UCSD-AML1 (cell line): ENCODE data around the gene EXOSC10.
A peak's percentile ranks its signal among the peaks of the same experiment; 100 is the strongest.
"Not testable (repeated sequence)": the region's sequence is repeated elsewhere in the genome, so short reads cannot be mapped to it uniquely, and the experiment has no call there.

Experiments used
- DNase-seq: peaks from one replicate; lab custom pipeline; 2025; ENCODE audit not compliant: unreplicated experiment; lab: John Stamatoyannopoulos, UW

The EXOSC10 gene

GRCh38 chr1:11061652-11062365 lies 37.9 kb downstream of the EXOSC10 start:
- DNase-seq = no peak

DNA sequence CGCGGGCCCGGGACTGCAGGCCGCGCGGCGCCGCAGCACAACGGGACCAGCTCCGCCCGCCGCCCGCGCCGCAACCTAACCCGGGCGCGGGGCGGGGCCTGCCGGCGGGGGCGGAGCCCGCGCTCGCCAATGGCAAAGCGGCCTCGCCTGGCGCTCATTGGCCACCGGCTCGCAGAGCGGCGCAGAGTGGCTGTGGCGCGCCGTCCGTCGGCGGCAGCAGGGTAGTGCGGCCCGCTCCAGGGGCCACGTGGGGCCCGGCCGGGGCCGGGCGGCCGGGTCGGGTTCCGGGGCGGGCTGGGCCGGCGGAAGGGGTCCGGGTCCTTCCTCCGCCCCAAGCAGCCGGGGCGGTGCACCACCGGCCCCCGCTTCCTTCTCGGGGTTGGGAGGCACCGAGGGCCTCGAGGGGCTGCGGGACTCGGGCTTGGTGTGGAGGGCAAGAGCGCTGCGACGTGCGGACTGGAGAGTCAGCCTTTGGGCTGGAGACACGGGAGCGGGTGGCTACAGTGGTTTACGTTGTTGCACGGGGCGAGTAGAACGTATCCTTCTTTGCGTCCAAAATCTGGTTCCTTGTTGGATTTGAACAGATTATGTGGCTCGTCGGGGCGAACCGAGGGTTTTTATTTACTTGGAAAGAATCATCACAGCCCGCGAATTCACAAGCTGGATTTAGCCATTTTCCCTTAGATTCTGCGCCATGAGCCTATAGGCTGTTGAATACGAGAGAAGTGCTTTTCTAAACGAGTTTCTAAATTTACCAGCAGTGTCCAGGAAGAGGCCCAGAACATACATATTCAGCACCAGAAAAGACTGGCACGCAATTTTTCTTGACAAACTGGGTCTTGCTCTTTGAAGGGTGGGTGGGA lies 39.5 kb downstream of the EXOSC10 start, which contains the start of gene SRM:
TSS of gene SRM (minus strand) at position 51 of the 863 bp plus-strand sequence. CDS start 75 bp downstream, outside the sequence.
- peak; percentile 94 for DNase-seq

GRCh38 chr1:11059155-11059967 lies 40.3 kb downstream of the EXOSC10 start:
- DNase-seq = no peak

DNA sequence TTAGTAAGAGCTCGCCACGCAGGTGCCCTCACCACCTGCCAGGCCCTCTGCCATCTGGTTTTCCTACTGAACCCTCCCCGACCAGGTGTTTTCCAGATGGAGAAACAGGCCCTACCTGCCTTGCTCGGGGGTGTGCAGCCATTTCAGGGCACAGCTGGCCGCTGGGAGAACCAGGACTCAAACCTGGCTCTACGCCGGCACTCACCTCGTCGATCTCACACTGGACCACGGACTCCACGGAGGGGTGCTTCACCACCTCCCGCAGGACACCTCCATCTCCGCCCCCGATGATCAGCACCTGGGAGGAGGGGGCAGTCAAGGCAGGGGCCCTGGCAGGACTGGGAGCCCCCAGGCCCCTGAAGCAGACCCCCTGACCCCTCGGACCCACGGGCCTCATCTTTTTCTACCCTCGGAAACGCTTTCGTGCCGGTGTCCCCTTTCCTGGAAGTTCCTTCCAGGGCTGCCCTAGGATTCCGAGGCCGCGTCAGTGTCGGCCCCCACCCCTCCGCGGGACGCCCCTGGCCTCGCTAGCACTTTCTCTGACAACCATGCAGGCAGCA lies 41.0 kb downstream of the EXOSC10 start:
- no peak for DNase-seq

- no peak for DNase-seq
Observed at GRCh38 chr1:11058026-11058425, 41.6 kb downstream of the EXOSC10 start.

DNA sequence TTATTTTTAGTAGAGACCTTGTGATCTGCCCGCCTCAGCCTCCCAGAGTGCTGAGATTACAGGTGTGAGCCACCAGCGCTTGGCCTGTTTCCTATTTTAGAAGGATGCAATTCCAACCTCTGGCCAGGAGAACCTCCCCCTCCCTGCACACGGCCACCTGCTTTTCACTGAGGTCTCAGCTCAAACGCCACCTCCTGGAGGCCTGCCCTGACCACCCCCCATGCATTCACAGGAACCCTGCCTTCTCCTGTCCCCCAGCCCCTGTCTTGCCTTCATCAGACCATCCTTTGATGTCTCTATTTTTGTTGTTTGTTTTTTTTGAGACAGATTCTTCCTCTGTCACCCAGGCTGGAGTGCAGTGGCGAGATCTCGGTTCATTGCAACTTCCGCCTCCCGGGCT lies 42.2 kb downstream of the EXOSC10 start:
- DNase-seq = no peak

- DNase-seq = no peak
Observed at GRCh38 chr1:11056504-11056903, 43.2 kb downstream of the EXOSC10 start.

DNA sequence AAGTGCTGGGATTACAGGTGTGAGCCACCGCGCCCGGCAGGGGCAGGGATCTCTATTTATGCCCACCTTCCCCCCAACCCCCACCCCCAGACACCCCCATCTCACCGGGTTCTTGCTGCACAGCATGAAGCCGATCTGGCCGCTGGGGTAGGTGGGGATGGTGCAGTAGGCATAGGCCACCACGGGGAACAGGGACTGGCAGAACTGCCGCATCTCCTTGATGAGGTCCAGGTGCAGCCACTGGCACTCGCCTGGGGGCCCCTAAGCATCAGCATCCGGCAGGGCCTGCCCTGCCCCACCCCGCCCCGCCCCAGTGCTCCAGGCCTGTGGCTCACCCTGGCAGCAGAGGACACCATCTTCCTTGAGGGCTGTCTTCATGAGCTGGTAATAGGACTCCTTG lies 44.0 kb downstream of the EXOSC10 start:
- DNase-seq = no peak

GRCh38 chr1:11054666-11055065 lies 45.0 kb downstream of the EXOSC10 start:
- DNase-seq = no peak

GRCh38 chr1:11054181-11054580 lies 45.5 kb downstream of the EXOSC10 start:
- DNase-seq = no peak

DNA sequence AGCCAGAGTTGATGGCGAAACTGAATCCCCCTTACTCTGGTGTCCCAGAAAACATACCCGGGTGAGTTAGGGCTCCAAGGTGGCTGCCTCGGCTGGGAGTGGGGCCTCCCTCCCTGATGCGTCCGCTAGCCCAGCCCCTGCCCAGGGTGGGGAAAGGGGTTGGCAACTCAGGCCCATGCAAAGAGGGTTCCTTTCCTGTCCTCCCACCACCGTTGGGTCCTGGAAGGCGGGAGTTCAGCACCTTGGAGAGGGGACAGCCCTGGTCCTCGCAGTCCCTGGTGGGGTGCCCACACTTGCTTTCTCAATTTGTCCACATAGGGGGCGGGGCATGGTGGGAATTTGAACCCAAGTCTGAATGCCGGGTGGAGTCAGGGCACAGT lies 45.9 kb downstream of the EXOSC10 start:
- DNase-seq = no peak

DNA sequence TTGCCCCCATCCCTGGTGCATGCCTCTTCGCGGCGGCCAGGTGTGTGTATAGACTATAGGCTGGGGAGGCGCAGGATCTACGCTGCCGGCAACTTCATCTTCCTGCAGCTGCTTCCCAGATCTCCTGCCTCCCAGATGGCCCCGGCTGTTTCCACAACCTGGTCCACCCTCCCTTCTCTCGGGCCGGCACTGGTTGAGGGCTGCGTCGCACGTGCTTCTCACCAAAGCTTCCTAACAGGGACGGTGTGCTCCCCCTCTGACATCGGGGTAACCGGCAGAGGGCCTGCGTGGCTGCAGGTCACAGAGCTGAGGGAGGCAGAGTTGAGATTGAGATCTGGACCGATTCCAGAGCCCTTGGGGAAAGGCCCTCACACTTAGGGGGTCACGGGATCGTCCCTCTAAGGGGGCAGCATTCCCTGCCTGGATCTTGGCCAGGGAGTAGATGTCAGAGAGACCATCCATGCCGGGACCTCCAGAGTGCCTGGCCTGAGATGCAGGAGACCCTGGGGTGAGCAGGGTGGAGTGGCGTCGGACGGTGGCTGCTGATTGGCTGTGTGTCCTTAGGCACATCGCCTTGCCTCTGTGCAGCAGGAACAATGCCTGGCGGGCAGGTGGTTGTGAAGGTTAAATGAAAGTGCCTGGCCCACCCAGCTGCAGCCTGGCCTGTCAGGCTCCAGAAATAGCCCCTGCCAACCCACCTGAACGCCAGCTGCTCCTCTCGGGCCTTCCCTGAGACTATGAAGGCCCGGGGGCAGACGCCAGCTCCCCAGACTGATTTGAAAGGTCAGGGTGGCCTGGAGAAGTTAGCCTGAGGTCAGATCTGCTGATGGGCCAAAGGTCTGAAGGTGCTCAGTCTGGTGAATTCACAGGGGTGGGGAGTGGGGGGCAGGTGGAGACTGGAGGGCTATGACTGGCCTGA lies 46.6 kb downstream of the EXOSC10 start:
- DNase-seq = no peak

DNA sequence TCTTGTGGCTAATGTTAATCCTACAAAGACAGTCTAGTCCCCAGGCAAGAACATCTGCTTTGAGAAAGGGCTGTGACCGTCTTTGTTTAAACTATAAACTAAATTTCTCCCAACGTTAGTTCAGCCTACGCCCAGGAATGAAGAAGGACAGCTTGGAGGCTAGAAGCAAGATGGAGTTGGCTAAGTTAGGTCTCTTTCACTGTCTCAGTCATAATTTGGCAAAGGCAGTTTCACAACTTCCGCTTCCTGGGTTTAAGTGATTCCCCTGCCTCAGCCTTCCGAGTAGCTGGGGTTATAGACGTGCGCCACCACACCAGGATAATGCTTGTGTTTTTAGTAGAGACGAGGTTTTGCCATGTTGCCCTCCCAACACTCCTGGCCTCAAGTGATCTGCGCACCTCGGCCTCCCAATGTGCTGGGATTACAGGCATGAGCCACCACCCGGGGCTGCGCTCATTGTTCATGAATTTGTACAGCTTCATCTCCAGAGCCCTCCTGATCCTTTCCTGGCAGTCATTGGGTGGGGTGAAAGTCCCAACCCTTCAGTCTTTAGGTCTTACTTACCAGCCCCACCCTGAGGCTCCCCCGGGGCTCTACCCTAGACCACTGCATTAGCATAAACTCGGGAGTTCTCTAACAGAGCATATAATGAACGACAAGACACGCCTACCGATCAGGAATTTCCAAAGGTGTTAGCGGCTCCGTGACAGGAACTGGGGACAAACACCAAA lies 47.7 kb downstream of the EXOSC10 start:
- DNase-seq = no peak

DNA sequence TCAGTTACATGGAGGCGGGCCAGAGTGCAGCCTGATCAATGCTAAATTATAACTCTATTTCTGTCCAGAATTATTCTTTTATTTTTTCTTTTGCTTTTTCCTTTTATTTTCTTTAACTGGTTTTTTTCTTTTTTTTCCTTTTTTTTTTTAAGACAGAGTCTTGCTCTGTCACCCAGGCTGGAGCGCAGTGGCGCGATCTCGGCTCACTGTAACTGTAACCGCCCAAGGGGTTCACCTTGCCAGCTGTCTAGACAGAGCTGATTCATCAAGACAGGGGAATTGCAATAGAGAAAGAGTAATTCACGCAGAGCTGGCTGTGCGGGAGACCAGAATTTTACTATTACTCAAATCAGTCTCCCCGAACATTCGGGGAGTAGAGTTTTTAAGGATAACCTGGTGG lies 48.5 kb downstream of the EXOSC10 start:
- not testable (repeated sequence) for DNase-seq

DNA sequence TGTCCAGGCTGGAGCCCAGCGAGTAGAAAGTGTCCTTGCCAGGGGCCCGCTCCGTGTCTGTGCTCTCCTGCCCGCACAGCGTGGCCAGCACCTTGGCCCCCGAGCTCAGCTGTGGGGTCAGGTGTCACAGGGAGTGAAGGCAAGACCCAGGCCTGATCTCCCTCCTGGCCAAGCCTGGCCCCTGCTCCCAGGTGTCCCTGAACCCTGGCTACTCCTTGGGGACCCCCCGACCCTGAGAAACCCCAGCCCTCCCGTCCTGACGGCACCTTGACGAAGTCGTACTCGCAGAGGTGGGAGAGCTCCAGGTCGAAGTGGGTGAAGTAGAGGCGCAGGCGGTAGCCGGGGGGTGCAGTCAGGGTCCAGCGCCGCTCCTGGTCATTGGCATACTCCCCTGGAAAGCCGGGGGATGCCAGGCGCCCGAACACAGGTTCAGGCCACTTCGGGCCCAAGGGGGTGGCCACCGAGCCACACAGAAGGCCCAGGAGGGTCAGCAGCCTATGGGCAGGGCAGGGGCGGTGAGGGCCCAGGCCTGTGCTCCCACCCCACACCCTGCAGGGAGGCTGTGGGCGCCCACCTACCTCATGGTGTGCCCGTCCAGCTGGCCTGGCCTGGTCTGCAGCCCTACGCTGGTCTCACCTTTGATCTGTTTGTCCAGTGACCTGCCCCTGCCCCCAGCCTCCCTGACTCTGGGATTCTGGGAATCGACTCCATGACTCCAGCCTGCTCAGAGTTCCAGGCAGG lies 52.9 kb downstream of the EXOSC10 start, which contains the start of gene MASP2:
TSS of gene MASP2 (minus strand) at position 615 of the 741 bp plus-strand sequence. CDS start at position 583, 32 bp downstream.
- no peak for DNase-seq

- DNase-seq = no peak
Observed at GRCh38 chr1:11046270-11046566, 53.5 kb downstream of the EXOSC10 start.

- no peak for DNase-seq
Observed at GRCh38 chr1:11045428-11046269, 54.0 kb downstream of the EXOSC10 start.
